Erythroblast (primary cell): ENCODE results near the gene ADGRD1.

Source experiments
- GATA1 ChIP-seq: IDR thresholded peaks from 2 replicates; pipeline ENCODE4 v1.6.1; 2011; ENCODE audit warnings: low read depth, mild to moderate bottlenecking, control low read depth, low read length, moderate library complexity
- POLR2A ChIP-seq: IDR thresholded peaks from 2 replicates; pipeline ENCODE4 v1.6.1; 2011; ENCODE audit warnings: mild to moderate bottlenecking, low read length

- TF ChIP-seq POLR2A, result no peak
- TF ChIP-seq GATA1, result no peak
Observed at GRCh38 chr12:130965668-130966067, 12.0 kb downstream of the ADGRD1 start.
